Sigmoid colon (tissue), 7 donors: ENCODE measurements around the gene CLINT1. TPM values are rescaled to one million over a fixed set of nuclear protein-coding genes. Genes with fewer than 3 reads are reported as not detected.
"Not testable (repeated sequence)": the region's sequence is repeated elsewhere in the genome, so short reads cannot be mapped to it uniquely, and the experiment has no call there.

Source experiments
- DNase-seq: peaks from one replicate; pipeline ENCODE4 v3.0.0-alpha.2; 2019
- H3K27ac ChIP-seq, 4 donors: fragments of 200-600 bp; sonication (generic); one replicate each; pipeline ENCODE4 v1.5.1; 2016 to 2019; ENCODE audit warnings: mild to moderate bottlenecking in 1 of 4
- H3K27me3 ChIP-seq, 3 donors: fragments of 200-600 bp; sonication (generic); one replicate each; pipeline ENCODE4 v1.5.1; 2019; ENCODE audit warnings: mild to moderate bottlenecking in 1 of 3
- H3K36me3 ChIP-seq, 4 donors: fragments of 200-600 bp; sonication (generic); one replicate each; pipeline ENCODE4 v1.5.1; 2016 to 2019
- H3K4me1 ChIP-seq, 4 donors: fragments of 200-600 bp; sonication (generic); one replicate each; pipeline ENCODE4 v1.5.1; 2017 to 2019
- H3K4me3 ChIP-seq, 4 donors: fragments of 200-600 bp; sonication (generic); one replicate each; pipeline ENCODE4 v1.5.1; 2017 to 2019; ENCODE audit warnings: mild to moderate bottlenecking in 2 of 4, moderate library complexity in 1 of 4
- H3K9me3 ChIP-seq, 4 donors: fragments of 200-600 bp in 3 of 4; sonication (generic) in 3 of 4; one replicate each; pipeline versions ENCODE4 v1.5.1 to v1.6.1; 2013 to 2019
- CTCF ChIP-seq, 4 experiments: fragments of 450-650 bp in 3 of 4; fragments of 200-600 bp in 1 of 4; IDR thresholded peaks; one replicate each; pipeline ENCODE4 v1.5.1; 2016 to 2019; ENCODE audit warnings: antibody characterized with exemption in 4 of 4, mild to moderate bottlenecking in 3 of 4, moderate library complexity in 2 of 4
- EP300 ChIP-seq, 4 donors: sonication (generic); formaldehyde crosslinking; IDR thresholded peaks; one replicate each; pipeline ENCODE4 v1.6.1; 2017; ENCODE audit warnings: antibody characterized with exemption in 4 of 4
- POLR2A ChIP-seq, 2 donors: fragments of 450-650 bp; IDR thresholded peaks; one replicate each; pipeline ENCODE4 v1.6.1; 2016; ENCODE audit warnings: antibody characterized with exemption in 2 of 2, mild to moderate bottlenecking in 2 of 2, moderate library complexity in 2 of 2
- POLR2AphosphoS5 ChIP-seq, 4 donors: sonication (generic); formaldehyde crosslinking; IDR thresholded peaks; one replicate each; pipeline ENCODE4 v1.6.1; 2017; ENCODE audit warnings: antibody characterized with exemption in 4 of 4
- WGBS, 2 donors: extraction: QIAGEN DNeasy Blood & Tissue Kit; methylation state at CpG; one replicate each; pipeline ENCODE4 v1.1.7; 2013; 5-methylcytosine and 5-hydroxymethylcytosine counted together
- intact Hi-C: fragments of 100-400 bp; cut with DNase I; formaldehyde crosslinking; loops from one replicate; pipeline ENCODE4 v1.15.1; 2023
- polyA plus RNA-seq, 3 donors: library from polyadenylated mRNA; stranded (reverse); fragments of 200-250 nt; gene quantifications; one replicate each; pipeline ENCODE4 v1.2.3, GENCODE V29; 2013
- total RNA-seq, 4 donors: library from RNA; depleted of rRNA; stranded (reverse); fragments of >200 nt; gene quantifications; one replicate each; pipeline ENCODE4 v1.1.0, GENCODE V29; 2016
- donor health status: healthy with polysubstance abuse.
- donor health status: Bipolar disorder and iron deficiency.
- donor health status: healthy.

Gene CLINT1
- total and polyA plus RNA-seq, 7 donors, result 40.2 to 171 (median 88.1) TPM

- intact Hi-C loops, result loop anchor here (5.0 kb wide), 2 partner anchors 37 to 58 kb away; no protein-coding TSS in a partner anchor
These were observed 256 bp upstream of the CLINT1 start for GRCh38 chr5:157859227-157859575.

GRCh38 chr5:157857816-157858526 is 974 bp downstream of the CLINT1 start:
- H3K4me3 ChIP-seq, result peak overlapping the region; percentile 68 to 96 (median 87)
- no peaks in the 10 kb centered on the region for H3K36me3 ChIP-seq
- no peak for DNase-seq
- intact Hi-C loops, result loop anchor here (1.0 to 5.0 kb wide), 4 partner anchors 36 to 137 kb away; no protein-coding TSS in a partner anchor
- peaks cover 0 to 46% (median 36%) of the 10 kb centered on the region in 4 donors for H3K4me1 ChIP-seq
- H3K27me3 ChIP-seq, result no peaks in the 10 kb centered on the region
- peak overlapping the region; percentile 85 to 91 (median 89) for H3K27ac ChIP-seq
- no peak for TF ChIP-seq EP300 (IDR thresholded peaks at IDR 0.05)
- no peak for TF ChIP-seq POLR2AphosphoS5 (IDR thresholded peaks at IDR 0.05)
- no peak for TF ChIP-seq CTCF (IDR thresholded peaks at IDR 0.05)
- no peak for TF ChIP-seq POLR2A (IDR thresholded peaks at IDR 0.05)
- no peaks in the 10 kb centered on the region for H3K9me3 ChIP-seq
- WGBS, 2 donors, result 1 to 2% methylated on average over 5 of the region's 5 CpGs

More at GRCh38 chr5:157859227-157859575, 256 bp upstream of the CLINT1 start:
- Histone ChIP-seq H3K27ac (peak overlapping the region; percentile 85 to 91 (median 89)), H3K9me3 (no peaks in the 10 kb centered on the region), H3K27me3 (no peaks in the 10 kb centered on the region), H3K4me3 (peak overlapping the region; percentile 68 to 96 (median 87)), H3K36me3 (no peaks in the 10 kb centered on the region), H3K4me1 (peaks cover 0 to 37% (median 30%) of the 10 kb centered on the region in 4 donors)
- no peak for TF ChIP-seq POLR2AphosphoS5 (IDR thresholded peaks at IDR 0.05)
- TF ChIP-seq POLR2A (IDR thresholded peaks at IDR 0.05), result no peak
- no peak for TF ChIP-seq EP300 (IDR thresholded peaks at IDR 0.05)
- TF ChIP-seq CTCF (IDR thresholded peaks at IDR 0.05), result no peak
- no peak for DNase-seq
- WGBS, 2 donors, result 37 to 43% methylated on average over 10 of the region's 10 CpGs

DNA sequence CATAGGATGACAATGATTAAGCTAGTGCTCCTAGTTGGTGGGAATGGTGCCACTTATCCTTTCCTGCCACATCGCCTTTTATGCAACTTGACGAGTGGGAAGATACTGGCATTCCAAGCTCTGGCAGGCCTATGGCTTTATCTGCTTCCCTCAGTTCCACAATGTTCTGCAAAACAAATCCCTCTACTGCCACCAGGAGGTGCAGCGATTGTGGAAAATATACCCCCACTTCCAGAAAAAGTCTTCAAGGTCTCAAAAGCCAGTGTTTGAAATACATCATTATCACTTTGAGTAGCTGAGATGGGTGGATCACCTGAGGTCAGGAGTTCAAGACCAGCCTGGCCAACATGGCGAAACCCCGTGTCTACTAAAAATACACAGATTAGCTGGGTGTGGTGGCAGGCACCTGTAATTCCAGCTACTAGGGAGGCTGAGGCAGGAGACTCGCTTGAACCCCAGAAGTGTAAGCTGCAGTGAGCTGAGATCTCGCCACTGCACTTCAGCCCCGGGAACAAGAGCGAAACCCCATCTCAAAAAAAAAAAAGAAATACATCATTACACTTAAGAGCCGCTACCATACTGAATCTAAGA is 3.4 kb downstream of the CLINT1 start:
- WGBS, 2 donors, result 53 to 71% methylated on average over 10 of the region's 10 CpGs
- TF ChIP-seq CTCF (IDR thresholded peaks at IDR 0.05) (peak; percentile 57 to 76 (median 66)), EP300 (IDR thresholded peaks at IDR 0.05) (no peak)
- Histone ChIP-seq H3K4me3 (no peak overlapping the region), H3K9me3 (no peaks in the 10 kb centered on the region), H3K36me3 (no peaks in the 10 kb centered on the region), H3K4me1 (peaks cover 0 to 58% (median 39%) of the 10 kb centered on the region in 4 donors), H3K27ac (peak overlapping the region in 3 of 4 donors; percentile 54 to 89 (median 60)), H3K27me3 (no peaks in the 10 kb centered on the region)
- intact Hi-C loops, result loop anchor here (5.0 kb wide), 2 partner anchors 33 to 62 kb away; no protein-coding TSS in a partner anchor
- peak; percentile 67 for DNase-seq

DNA sequence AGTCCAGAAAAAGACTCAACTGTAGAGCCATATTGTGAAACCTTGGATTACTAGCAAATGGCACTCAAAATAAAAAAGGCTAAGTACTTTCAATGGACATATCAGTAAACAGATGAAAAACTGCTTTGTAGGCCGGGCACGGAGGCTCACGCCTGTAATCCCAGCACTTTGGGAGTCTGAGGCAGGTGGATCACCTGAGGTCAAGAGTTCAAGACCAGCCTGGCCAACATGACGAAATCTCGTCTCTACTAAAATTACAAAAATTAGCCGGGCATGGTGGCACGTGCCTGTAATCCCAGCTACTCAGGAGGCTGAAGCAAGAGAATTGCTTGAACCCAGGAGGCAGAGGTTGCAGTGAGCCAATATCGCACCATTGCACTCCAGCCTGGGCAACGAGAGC is 5.6 kb downstream of the CLINT1 start:
- WGBS, 2 donors, result 93 to 96% methylated on average over 9 of the region's 9 CpGs
- intact Hi-C loops, H3K4me3 ChIP-seq, H3K36me3 ChIP-seq, H3K9me3 ChIP-seq, H3K27me3 ChIP-seq, DNase-seq: not testable (repeated sequence)
- Histone ChIP-seq H3K27ac (peak overlapping the region in 2 of 4 donors; percentile 16 to 60), H3K4me1 (peaks cover 0 to 62% (median 39%) of the 10 kb centered on the region in 4 donors)

DNA sequence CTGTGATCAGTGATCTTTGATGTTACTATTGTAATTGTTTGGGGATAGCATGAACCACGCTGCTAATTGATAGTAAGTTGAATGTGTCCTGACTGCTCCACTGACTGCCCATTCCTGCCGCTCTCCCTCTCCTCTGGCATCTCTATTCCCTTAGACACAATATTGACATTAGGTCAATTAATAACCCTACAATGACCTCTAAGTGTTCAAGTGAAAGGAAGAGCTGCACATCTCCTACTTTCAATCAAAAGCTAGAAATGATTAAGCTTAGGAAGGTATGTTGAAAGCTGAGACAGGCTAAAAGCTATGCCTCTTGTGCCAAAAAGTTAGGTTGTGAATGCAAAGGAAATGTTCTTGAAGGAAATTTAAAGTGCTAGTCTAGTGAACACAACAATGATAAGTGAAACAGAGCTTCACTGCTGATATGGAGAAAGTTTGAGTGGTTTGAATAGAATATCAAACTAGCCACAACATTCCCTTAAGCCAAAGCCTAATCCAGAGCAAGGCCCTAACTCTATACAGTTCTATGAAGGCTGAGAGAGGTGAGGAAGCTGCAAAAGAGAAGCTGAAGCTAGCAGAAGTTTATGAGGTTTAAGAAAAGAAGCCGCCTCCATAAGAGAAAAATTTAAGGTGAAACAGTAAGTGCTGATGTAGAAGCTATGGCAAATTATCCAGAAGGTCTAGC is 12.9 kb downstream of the CLINT1 start:
- intact Hi-C loops, result no loop called here

More for the DNA sequence above, 12.9 kb downstream of the CLINT1 start:
- Histone ChIP-seq H3K27ac (no peak overlapping the region), H3K4me1 (peaks cover 0 to 8% (median 4%) of the 10 kb centered on the region in 4 donors), H3K9me3 (no peaks in the 10 kb centered on the region), H3K4me3 (no peak overlapping the region), H3K36me3 (no peaks in the 10 kb centered on the region), H3K27me3 (no peaks in the 10 kb centered on the region)
- TF ChIP-seq CTCF (IDR thresholded peaks at IDR 0.05) (no peak), POLR2AphosphoS5 (IDR thresholded peaks at IDR 0.05) (no peak), EP300 (IDR thresholded peaks at IDR 0.05) (no peak), POLR2A (IDR thresholded peaks at IDR 0.05) (no peak)
- DNase-seq, result no peak
- WGBS, 2 donors, result 96 to 97% methylated on average over 3 of the region's 3 CpGs
